Stimulated activated CD4-positive, alpha-beta T cell treated with anti-CD3 and anti-CD28 coated beads, Interleukin-1b, Interleukin-23, amount 100 ng/mL, for 4 hours (primary cell): Measurements from ENCODE around the gene SFRP4.

Source experiments
- DNase-seq, 2 donors: peaks; one replicate each; pipeline ENCODE4 v3.0.0-alpha.2; 2020; ENCODE audit warnings: low read depth in 2 of 2

The SFRP4 gene

DNA sequence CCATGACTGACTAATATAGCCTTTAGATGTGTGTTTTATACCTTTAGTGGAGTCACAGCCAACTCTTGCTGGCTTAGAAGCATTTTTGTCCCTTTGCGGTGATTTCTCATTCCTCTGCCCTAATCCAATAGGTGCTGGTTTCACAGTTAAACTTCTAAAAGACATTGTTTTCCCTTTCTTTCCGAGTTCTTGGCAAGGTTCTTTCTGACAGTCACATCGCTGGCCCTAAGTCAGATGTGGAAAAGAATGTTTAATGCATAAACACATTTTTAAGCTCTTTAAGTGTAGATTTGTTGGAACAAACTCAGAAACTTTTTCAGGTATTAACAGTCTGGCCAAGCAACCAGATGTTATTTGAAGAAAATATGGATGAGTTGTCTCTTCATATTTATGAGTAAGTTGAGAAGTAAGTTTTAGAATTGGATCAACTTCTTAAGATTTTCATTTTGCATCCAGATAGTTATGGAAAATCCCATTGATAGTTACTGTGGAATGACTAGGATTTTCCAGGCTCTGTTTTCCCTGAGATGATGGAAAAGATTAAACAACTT is 7.9 kb upstream of the SFRP4 start:
- DNase-seq = no peak

DNA sequence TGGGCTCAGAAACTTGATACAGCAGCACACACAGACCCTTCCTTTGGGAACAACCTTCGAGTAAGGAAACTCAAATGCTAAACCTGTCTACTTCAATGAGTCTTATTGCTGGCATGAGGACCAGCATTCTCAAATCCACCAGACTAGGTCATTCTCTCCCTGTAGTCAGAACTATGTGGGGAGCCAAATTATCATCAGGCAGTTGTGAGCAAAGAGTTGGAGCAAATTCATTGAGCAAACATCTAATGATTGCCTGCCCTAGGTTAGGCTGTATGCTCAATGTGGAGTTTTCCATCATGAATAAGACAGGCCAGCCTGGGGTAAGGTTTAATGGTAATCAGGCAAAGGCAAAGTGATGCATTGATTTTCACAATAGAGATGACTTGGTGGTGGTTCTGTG is 7.4 kb upstream of the SFRP4 start:
- no peak for DNase-seq

DNA sequence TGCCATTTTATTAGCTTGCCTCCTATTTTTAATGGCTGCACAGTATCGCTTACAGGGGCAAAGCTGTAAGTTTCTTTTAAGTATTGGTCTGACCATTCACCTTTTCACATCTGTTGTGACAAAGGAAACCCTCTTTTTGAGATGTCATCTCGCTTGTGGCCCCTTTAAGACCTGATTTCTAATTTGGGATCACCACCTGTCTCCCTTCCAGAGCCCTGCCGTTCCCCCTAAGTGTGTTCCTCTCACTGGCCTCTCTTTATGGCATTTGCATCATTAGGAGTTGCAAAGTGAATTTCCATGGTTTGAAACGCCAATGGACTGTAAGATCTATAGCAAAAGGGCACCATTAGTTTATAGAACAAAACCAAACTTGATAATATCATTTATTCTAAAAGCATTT is 5.3 kb upstream of the SFRP4 start:
- no peak for DNase-seq

DNA sequence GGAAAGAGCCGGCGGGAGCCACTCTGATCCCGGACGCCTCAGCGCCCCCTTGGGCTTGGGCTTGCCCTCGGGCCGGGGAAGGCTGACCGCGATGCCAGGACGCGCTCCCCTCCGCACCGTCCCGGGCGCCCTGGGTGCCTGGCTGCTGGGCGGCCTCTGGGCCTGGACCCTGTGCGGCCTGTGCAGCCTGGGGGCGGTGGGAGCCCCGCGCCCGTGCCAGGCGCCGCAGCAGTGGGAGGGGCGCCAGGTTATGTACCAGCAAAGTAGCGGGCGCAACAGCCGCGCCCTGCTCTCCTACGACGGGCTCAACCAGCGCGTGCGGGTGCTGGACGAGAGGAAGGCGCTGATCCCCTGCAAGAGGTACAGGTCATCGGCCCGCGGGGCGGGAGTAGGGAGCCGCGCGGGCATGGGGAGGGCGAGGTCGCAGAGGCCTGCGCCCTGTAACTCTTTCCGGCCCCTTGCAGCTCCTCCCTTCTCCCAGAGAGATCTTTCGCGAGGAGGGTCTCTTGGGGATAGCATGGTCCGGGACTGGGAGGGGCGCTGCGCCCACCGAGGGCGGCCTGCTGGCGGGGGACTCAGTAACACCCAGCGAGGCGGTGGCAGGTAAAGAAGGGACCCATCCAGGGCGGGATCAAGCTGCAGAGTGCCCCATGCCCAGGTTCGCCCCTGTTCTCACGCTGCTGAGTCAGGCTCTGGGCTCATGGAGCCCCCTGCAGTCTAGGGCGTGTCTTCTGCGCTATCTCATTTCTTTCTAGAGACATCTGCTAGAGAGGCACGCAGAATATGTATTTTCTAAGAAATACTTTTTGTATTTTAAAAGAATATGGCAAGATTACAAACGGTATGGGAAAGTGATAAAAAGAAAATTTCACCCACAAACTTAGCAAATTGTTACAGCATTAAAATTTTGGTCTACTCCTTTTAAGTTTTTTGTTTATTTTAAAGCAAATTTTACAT is 4.5 kb upstream of the SFRP4 start:
- no peak for DNase-seq

DNA sequence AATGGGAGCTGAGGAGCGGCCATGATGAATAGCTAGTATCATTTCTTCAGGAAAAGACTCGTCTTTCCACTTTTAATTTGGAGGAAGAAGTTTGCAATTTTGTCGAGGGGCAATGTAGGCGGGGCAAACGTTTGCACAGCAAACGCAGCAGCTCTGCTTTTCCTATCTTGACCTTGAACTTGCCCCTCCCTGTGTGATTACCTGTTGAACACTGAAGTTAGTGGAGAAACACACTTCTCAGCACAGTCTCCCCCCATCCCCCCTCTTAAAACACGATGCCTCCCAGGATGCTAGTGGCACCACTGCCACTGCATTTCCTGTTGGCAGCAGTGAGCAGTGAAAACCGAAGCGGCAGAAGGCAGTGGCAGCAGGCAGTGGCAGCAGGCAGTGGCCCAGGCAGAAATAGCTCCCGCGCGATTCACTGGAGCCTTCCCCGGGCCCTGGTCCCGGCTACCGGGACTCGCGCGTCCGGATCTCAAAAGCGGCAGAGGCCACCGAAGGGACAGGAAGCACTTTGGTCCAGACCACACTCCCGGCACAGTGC is 3.8 kb upstream of the SFRP4 start, which contains the start of gene EPDR1:
Gene EPDR1 (plus strand): TSS at position 336 of the 544 bp plus-strand sequence. CDS start 300 bp downstream, outside the sequence.
- DNase-seq = no peak

DNA sequence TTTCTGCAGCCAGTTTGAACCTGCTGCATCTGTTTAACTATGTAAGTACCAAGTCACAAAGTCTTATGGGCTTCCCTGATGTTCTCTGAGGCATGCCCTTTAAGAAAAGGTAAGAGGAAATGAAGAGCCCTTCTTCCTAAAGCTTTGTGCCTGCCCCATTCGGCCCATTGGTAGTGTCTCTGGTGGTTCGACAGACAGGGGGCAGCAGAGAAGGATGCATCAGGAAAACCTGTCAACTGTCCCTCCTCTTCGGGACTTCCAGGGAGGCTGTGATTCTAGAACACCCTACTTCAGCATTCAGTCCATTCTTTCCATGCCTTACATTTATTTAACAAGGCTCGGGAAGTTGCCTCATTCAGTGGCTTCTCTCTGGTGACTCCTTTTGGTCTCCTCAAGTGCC is 1.9 kb upstream of the SFRP4 start:
- DNase-seq = no peak

DNA sequence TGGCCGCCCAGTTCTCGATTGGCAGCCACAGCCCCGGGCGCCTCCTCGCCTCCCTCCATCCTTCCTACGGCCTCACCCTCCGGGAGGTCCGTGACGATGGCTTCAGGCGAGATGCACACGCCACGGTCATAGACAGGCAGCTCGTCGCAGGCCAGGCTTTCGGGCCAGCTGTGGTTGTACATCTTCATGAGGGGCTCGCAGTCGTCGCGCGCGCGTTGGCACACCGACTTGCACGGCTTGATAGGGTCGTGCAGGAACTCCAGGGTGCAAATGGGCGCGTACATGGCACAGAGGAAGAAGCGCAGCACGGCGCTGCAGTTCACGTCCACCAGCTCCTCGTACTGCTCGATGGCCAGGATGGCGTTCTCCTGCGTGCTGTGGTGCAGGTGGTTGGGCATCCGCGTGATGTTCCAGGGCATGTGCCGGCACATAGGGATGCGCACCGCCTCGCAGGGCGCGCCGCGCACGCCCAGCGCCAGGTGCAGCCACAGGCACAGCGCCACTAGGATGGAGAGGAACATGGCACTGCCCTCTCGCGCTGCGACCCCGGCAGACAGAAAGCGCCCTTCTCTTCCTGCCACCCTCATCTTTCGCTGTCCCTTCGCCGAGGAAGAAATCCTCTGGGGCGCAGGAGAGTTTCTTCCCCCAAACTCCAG is 472 bp downstream of the SFRP4 start:
- DNase-seq = no peak

DNA sequence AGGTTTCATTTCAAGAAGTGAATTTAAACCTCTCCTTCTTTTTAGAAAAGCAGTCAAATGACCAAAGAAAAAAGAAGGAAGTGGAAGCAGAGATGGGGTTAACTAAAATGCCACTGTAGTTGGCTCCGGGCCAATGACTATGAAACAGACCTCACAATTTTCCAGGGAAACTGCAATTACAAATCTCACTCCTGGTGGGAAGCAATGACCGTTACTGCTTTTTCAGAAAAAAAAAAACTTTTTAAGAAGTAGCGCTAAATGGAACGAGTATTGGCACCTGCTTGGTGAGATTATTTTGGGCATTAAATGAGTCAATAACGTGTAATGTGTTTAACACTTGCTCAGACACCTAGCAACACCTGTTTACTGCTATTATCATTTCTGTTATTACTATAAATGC is 1.2 kb downstream of the SFRP4 start:
- DNase-seq = no peak

DNA sequence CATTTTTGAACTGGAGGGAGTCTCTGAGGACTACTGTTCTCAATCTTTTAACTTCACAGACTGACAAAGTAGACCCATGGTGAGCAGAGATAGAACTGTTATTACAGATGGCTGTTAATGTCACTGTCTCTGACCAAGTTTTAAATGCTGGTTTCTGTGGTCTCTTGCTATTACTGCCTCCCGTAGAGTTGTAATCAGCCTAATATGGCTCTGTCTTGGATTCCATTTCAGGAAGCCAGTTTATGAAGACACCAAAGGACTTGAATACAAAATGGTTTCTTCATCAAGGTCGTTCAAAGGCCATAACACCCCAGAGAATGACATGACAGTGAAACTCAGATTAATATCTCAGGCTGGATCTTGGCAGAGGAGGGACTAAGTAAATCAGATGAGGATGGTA is 3.9 kb downstream of the SFRP4 start:
- no peak for DNase-seq

DNA sequence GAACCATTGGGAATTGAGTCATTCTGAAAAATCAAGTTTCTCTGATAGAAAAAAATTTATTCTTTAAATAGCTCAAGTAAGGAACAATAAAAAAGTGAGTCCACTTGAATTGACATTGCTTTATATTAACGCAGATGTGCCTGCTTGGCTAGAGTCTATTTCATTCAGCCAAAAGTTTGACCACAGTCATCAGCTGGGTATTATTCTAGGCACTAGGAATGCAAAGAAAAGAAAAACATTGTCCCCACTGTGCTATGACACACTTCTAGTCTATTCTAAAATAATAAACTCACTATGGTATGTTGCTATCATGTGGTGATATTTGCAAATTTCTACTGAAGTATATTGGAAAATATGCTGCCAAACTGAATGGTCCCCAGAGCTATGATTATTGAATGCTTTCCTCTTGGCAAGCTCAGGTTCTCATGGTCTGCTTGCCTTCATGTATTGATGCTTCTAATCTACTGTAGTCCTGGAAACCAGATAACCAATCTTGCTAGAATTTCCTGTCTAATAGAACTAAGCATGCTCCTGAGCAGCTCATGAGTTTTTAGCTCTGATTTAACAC is 8.3 kb downstream of the SFRP4 start:
- DNase-seq = no peak

DNA sequence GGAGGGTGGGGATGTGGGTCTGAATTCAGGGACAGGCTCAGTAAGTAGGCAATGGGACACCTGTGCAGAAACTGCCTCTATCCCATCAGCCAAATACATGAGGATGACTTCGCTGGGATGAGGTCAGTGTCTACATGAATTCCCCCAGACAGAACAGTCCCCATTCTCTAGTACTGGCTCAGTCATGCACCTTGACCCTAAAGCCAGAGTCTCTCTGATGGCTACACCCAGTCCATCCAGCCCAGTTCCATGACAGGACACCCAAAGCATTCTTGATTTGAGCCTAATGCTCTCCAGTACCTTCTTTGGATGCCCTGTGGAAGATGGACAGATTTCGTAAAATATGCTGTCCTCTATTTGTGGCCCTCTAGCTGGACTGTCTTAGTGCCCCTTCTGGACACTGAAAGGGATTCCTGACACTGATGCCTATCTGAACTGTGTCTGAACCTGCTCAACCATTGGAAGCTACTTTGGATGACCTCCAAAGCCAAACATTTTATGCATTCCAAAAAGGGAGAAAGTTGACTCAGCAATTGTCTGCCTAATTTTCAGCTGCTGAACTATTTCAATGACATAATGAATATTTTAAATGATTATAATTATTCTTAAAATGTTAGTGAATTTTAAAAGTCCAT is 14.6 kb downstream of the SFRP4 start:
- no peak for DNase-seq

DNA sequence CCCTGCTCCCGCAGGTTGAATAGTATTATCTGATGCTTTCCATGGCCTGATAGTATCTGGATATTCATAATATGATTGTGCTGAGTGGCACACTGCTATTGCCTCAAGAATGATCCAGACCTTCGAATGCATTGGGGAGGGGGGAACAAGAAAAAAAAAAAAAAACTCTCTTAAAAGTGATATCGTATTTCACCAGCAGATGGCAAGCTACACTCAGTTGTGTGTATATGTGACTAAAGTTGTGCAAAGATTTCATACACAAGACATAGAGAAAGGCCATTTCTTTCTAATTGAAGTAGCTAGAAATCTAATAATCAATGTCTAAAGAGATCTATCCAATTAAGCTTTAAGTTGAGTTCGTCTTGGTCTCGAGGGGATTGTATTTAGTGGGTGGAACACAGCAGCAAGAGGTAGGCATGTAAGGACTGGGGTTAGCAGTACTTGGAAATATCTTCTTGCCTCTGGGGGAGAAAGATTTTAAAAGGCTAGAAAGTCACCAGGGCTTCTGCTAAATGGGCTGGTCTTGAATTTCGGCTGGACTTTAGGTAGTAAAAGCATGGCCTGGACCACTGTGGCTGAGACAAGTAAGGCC is 15.3 kb downstream of the SFRP4 start:
- no peak for DNase-seq

DNA sequence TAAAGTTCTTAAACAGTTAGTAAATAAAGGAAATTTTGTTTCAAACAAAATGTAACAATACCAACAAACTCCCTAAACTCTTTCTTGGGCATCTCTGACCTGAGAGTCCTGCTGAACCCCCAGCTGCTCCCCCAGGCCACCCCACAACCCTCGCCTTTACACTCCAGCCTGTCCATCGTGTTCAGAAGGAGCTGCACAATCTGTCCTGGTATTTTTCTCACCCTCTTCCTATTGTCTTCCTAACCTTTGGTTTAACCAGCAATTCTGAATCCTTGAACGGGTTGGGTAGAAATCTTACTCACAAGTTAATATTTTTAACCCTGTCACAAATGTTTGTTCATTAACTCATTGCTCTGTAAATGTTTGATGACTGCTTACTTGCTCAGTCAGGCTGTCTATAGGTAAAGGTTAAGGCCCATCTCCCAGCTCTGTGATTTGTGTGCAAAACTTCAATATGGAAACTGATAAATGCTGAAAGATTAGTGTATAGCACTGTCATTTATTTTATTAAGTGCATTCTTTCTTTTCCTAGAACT is 16.8 kb downstream of the SFRP4 start:
- DNase-seq = no peak

DNA sequence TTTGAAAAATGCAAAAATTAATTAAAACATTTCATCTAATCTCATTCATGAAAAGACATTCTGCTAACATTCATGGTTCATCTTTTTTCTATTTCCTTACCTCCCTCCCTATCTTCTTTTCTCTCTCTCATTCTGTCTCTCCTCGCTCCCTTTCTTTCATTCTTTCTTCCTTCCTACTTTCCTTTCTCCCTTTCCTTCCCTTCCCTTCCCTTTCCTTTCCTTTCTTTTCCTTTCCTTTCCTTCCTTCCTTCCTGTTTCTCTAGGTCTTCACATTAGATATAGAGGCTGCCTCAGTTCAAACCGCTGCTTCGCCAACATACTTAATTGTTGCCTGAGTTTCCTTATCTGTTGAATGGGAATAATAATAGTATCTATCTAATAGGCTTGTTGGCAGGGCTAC is 21.9 kb downstream of the SFRP4 start:
- no peak for DNase-seq

DNA sequence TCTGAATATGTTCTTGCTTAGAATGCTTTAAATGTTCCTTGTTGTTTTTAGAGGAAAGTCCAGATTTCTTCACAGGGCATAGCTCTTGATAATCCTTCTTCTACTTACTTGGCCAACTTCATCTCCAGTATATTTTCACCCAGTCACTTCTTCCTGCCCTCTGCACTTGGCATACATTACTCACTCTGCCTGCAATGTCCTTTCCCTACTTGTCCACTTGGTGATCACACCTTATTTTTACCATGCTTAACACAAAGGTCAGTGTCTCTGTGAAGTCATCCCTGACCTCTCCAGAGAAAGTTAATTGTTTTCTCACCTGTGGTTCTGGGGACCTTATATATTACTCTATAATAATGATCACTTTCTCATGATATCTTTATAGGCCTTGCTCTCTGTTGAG is 23.3 kb downstream of the SFRP4 start:
- no peak for DNase-seq

DNA sequence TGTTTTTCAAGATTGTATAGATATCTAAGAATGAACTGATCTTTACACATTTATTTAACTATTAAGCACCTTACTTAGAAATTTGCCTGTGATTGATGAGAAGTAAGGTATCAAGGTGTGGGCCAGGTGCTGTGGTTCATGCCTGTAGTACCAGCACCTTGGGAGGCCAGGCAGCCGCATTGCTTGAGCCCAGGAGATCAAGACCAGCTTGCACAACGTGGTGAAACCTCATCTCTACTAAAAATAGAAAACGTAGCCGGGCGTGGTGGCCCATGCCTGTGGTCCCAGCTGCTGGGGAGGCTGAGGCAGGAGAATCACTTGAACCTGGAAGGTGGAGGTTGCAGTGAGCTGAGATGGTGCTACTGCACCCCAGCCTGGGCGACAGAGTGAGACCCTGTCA is 34.5 kb downstream of the SFRP4 start:
- DNase-seq = no peak
